Muscle layer of colon (tissue), 2 donors: Measurements from ENCODE around the gene GFOD2.
A peak's percentile ranks its signal among the peaks of the same experiment; 100 is the strongest.

Source experiments
- H3K27ac ChIP-seq: one replicate; pipeline ENCODE4 v1.7.0; 2013; ENCODE audit warnings: low read depth, mild to moderate bottlenecking, low read length, moderate library complexity
- H3K27me3 ChIP-seq, 2 donors: one replicate each; pipeline ENCODE4 v1.7.0; 2013; ENCODE audit warnings: low read length in 2 of 2, mild to moderate bottlenecking in 2 of 2; ENCODE audit not compliant: insufficient read depth in 2 of 2, control insufficient read depth in 1 of 2
- H3K36me3 ChIP-seq: one replicate; pipeline ENCODE4 v1.7.0; 2013; ENCODE audit warnings: mild to moderate bottlenecking, low read length; ENCODE audit not compliant: insufficient read depth
- H3K4me1 ChIP-seq: one replicate; pipeline ENCODE4 v1.7.0; 2013; ENCODE audit warnings: mild to moderate bottlenecking, low read length; ENCODE audit not compliant: insufficient read depth
- H3K4me3 ChIP-seq, 2 donors: one replicate each; pipeline ENCODE4 v1.7.0; 2013; ENCODE audit warnings: low read length in 2 of 2, low read depth in 1 of 2, mild to moderate bottlenecking in 1 of 2, moderate library complexity in 1 of 2
- H3K9ac ChIP-seq: one replicate; pipeline ENCODE4 v1.7.0; 2013; ENCODE audit warnings: low read length
- H3K9me3 ChIP-seq: one replicate; pipeline ENCODE4 v1.7.0; 2013; ENCODE audit warnings: mild to moderate bottlenecking, low read length
- donor health status: abdominal sarcoma.
- donor health status: Adenocarcinoma of cecum.

The GFOD2 gene

DNA sequence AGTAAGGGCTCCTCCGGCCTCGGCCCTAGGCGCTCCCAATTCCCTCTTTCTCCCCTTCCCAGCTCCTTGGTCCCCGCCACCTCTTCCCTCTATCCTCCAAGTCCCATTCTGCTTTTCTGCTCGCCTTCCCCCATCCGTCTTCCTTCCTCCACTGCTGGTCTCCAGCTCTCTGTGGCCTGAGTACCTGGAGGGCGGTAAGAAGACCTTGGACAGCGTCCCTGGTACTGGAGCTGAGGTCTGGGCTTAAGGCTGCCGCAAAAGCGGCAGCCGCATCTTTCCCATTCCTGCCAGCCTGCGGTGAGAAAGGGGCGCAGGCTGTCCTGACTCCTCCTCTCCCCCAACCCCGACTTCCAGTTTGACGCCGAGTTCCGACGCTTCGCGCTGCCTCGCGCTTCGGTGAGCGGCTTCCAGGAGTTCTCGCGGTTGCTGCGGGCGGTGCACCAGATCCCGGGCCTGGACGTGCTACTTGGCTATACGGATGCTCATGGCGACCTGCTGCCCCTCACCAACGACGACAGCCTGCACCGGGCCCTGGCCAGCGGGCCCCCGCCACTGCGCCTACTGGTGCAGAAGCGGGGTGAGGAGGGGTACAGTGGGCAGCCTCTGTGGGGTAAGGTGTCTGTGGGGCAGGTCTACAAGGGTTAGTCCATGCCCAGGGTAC is 57.9 kb downstream of the GFOD2 start:
- Histone ChIP-seq H3K4me3 (peak overlapping the region; percentile 66 to 71), H3K36me3 (peaks cover 20% of the 10 kb centered on the region), H3K4me1 (peaks cover 27% of the 10 kb centered on the region), H3K27ac (peak overlapping the region; percentile 90), H3K9ac (peak overlapping the region; percentile 25), H3K27me3 (no peaks in the 10 kb centered on the region), H3K9me3 (no peaks in the 10 kb centered on the region)

DNA sequence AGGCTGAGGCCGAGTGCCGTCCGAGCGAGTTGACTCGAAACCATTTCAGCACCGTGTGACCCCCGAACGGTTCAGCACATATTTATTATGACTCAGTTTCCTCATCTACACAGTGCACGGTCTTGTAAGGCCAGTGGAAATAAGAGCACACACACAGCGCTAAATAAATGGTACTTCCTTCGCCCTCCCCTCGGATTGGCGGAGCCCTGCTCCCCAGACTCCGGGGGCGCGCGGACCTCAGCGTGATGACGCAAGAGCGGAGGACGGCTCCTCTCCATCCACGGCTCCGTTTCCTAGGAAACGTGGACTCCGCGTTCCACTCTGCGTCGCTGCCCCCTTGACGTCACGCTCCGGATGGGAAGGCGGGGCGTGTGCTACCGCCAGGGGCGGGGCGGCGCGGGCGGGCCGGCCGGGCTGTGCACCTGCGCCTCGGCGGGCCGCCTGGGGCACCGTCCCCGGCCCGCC is 58.5 kb downstream of the GFOD2 start, which contains the start of gene PARD6A:
PARD6A (plus strand) TSS at position 397 of the 465 bp plus-strand sequence. CDS start 79 bp downstream, outside the sequence.
- no peaks in the 10 kb centered on the region for H3K9me3 ChIP-seq
- H3K9ac ChIP-seq = peak within 1 kb of the TSS; percentile 54
- H3K4me1 ChIP-seq = peaks cover 22% of the 10 kb centered on the region
- no peaks in the 10 kb centered on the region for H3K27me3 ChIP-seq
- H3K27ac ChIP-seq = peak within 1 kb of the TSS; percentile 90
- H3K4me3 ChIP-seq = peak within 1 kb of the TSS; percentile 66 to 71
- H3K36me3 ChIP-seq = peaks cover 20% of the 10 kb centered on the region

DNA sequence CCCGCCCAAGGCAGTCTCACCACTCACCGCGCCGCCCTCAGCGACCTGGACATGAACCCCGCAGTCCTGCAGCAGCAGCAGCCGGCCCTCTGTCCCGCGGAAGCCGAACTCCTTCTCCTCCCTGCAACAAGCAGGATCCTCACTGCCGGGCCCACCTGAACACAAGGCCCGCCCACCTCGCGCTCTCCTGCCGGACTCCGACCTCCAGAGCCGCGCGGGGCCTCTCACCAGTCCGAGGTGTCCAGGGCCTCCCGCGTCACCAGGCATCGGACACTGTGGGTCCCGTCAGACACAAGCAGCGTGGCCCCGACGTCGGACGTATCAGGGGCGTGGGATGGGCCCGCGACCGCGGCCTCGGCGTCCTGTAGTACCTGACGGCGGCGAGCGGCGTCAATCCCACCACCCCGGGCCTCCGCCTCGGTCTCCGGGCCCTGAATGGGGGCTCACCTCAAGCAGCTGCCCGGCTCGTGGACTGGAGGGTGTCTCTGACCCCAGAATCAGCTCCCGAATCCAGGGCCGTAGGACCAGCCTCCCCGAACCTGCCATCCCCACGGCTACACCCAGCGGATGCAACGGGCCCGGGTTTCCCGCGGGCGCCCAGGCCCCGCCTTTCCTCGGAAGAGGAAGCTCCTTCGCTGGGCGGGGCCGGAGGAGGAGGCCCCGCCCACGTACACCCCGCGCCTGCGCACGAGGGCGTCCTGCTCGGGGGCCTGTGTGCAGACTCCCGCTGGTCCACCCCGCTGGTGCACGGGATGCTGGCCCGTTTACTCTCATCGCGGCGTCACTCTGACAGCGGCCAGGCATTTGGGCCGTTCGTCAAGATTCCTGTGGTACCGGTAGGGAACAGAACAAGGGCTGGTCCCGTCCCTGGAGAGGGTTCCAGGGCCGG is 59.2 kb downstream of the GFOD2 start, which contains the start of gene ACD:
ACD (minus strand) TSS at position 586 of the 889 bp plus-strand sequence; CDS start at position 546, 40 bp downstream.
- Histone ChIP-seq H3K27me3 (peaks cover 1 to 7% of the 10 kb centered on the region in 2 donors), H3K9me3 (no peaks in the 10 kb centered on the region), H3K27ac (peak within 1 kb of the TSS; percentile 90), H3K9ac (peak within 1 kb of the TSS; percentile 54), H3K4me3 (peak within 1 kb of the TSS; percentile 66 to 71), H3K36me3 (peaks cover 20% of the 10 kb centered on the region), H3K4me1 (peaks cover 19% of the 10 kb centered on the region)

DNA sequence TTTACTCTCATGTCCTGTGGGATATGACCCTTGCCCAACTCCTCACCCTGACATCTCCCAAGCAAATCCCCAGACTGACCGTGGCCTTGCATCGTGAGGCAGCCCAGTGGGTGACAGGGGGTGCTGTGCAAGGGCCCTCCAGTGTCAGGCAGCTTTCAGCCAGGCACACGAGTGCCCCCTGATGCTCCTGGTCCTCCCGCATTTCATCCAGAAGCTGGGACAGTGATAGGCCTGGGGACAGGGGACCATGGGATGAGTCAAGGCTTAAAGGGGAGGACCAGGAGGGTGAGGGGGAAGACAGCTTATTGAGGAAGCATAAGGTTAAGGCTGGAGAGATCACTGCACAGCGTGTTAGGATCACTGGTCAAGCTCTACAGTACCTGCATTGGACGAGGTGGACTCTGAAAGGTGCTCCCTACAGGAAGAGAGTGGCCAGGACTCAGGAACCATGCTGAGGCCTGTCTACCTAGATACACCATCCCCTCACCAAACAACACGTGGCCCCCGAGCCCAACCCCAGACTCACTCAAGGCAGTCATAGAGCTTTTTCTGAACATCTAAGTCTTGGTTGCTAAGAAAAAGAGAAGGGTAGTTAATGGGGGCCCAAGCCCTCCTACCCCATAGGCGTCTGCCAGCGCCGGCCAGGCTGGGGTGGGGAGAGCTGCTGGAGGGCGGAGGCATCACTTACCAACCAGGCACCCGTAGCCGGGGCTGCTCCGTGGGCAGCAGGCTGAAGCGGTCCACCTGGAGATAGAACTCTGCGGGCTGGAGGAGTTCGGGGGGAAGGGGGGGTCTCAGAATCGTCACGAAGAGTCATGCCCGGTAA is 60.1 kb downstream of the GFOD2 start:
- H3K4me1 ChIP-seq = peaks cover 19% of the 10 kb centered on the region
- peaks cover 20% of the 10 kb centered on the region for H3K36me3 ChIP-seq
- H3K27ac ChIP-seq = peak overlapping the region; percentile 90
- H3K27me3 ChIP-seq = peaks cover 10 to 15% of the 10 kb centered on the region in 2 donors
- no peaks in the 10 kb centered on the region for H3K9me3 ChIP-seq
- peak overlapping the region; percentile 66 to 69 for H3K4me3 ChIP-seq
- peak overlapping the region; percentile 49 for H3K9ac ChIP-seq

DNA sequence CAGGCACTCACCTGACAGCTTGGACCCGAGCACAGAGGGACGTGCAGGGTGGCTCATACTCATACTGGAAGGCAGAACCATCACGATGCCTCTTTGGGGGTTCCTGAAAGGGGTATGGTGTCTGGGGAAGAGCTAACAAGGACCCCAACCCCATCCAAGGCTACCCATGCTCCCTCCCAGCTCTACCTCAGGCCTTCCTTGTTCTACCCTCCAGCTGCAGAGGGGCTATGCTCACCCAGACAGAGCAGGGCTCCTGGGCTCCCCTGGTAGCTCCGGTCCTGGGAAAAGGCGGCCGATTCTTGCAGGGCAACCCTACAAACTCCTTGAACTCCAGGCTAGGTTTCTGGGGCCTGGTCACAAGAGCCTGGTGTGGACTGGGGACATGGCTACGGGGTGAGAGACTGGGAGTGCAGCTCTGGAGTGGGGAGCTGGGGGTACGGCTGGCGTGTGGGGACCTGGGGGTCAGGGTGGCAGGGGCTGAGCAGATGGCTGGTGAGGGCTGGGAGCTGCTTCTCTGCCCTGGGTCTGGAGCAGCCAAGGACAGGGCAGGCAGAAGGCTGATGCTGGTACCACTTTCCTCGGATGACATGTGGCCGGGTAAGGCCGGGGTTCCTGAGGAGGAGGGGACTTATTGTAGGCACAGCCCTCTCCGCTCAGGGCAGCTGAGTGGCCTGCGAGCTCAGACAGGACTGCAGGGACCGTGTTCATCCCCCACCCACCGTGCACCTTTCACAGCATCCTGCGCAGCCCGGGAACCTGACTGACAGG is 61.2 kb downstream of the GFOD2 start:
- Histone ChIP-seq H3K9ac (no peak overlapping the region), H3K4me3 (no peak overlapping the region), H3K27ac (no peak overlapping the region), H3K36me3 (peaks cover 15% of the 10 kb centered on the region), H3K4me1 (peaks cover 19% of the 10 kb centered on the region), H3K9me3 (no peaks in the 10 kb centered on the region), H3K27me3 (peaks cover 11 to 26% of the 10 kb centered on the region in 2 donors)

DNA sequence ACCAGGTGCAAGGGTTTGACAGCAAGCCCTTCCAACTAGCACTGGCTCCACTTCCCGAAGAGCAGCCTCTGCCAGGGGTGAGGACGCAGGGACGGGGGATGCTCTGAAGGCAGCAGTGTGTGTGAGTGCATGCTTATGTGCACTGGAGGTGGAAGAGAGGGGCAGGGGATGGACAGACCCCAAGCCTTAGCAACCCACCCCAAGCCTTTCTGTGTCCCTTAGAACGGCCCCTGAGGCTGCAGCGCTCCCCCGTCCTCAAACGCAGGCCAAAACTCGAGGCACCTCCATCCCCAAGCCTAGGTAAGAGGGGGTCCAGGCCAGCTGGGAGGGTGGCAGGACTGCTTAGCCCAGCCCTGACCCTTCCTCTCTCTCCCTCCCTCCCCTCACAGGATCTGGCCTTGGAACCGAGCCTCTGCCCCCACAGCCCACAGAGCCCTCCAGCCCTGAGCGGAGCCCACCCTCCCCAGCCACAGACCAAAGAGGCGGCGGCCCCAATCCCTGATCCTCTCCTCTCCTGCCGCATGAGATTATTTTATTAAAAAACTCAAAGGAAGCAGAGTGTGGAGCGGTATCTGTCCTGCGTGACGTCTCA is 62.0 kb downstream of the GFOD2 start:
- Histone ChIP-seq H3K27me3 (peaks cover 15 to 31% of the 10 kb centered on the region in 2 donors), H3K27ac (no peak overlapping the region), H3K9me3 (no peaks in the 10 kb centered on the region), H3K9ac (no peak overlapping the region), H3K4me3 (no peak overlapping the region), H3K36me3 (peaks cover 12% of the 10 kb centered on the region), H3K4me1 (peaks cover 19% of the 10 kb centered on the region)

- H3K27me3 ChIP-seq = peaks cover 21 to 37% of the 10 kb centered on the region in 2 donors
- no peak overlapping the region for H3K27ac ChIP-seq
- peaks cover 12% of the 10 kb centered on the region for H3K36me3 ChIP-seq
- H3K9ac ChIP-seq = no peak overlapping the region
- peaks cover 15% of the 10 kb centered on the region for H3K4me1 ChIP-seq
- no peaks in the 10 kb centered on the region for H3K9me3 ChIP-seq
- H3K4me3 ChIP-seq = no peak overlapping the region
These were observed 62.6 kb downstream of the GFOD2 start for GRCh38 chr16:67656344-67657016.

DNA sequence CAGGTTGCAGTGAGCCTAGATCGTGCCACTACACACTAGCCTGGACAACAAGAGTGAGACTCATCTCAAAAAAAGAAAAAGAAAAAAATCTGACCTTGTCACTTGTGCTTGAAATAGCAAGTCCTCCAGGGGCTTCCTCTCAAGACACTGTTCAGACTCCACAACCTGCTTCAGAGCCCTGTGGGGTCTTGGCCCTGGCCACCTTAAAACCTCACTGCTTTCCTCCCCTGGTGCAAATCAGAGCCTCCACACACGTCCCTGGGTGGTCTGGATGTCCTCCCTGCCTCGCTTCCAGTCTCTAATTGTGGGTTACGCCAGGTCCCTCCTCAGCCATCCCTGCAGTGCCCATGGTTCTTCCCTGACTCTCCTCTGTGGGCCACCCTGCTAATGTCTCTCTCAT is 63.8 kb downstream of the GFOD2 start:
- Histone ChIP-seq H3K9ac (no peak overlapping the region), H3K36me3 (peaks cover 12% of the 10 kb centered on the region), H3K27ac (no peak overlapping the region), H3K4me1 (peaks cover 9% of the 10 kb centered on the region), H3K27me3 (peaks cover 21 to 48% of the 10 kb centered on the region in 2 donors), H3K4me3 (no peak overlapping the region), H3K9me3 (no peaks in the 10 kb centered on the region)

GRCh38 chr16:67654403-67654911 is 64.7 kb downstream of the GFOD2 start:
- H3K36me3 ChIP-seq = peaks cover 12% of the 10 kb centered on the region
- H3K9me3 ChIP-seq = no peaks in the 10 kb centered on the region
- H3K9ac ChIP-seq = no peak overlapping the region
- H3K27me3 ChIP-seq = peaks cover 21 to 57% of the 10 kb centered on the region in 2 donors
- H3K4me3 ChIP-seq = no peak overlapping the region
- no peak overlapping the region for H3K27ac ChIP-seq
- peaks cover 9% of the 10 kb centered on the region for H3K4me1 ChIP-seq
